Hepatocyte (in vitro differentiated cells): ENCODE results near the gene NME4. TPM values are rescaled to one million over a fixed set of nuclear protein-coding genes. Genes with fewer than 3 reads are reported as not detected.

Experiments
- DNase-seq: peaks from one replicate; pipeline ENCODE4 v3.0.0-alpha.2; 2016; ENCODE audit warnings: low spot score
- H2AFZ ChIP-seq: fragments of 200-600 bp; sonication (generic); 2 replicates; pipeline ENCODE4 v1.6.0; 2016; ENCODE audit warnings: antibody characterized with exemption, mild to moderate bottlenecking
- H3K27ac ChIP-seq: fragments of 200-600 bp; sonication (generic); 2 replicates; pipeline ENCODE4 v1.5.1; 2016; ENCODE audit warnings: mild to moderate bottlenecking
- H3K27me3 ChIP-seq: fragments of 200-600 bp; sonication (generic); 2 replicates; pipeline ENCODE4 v1.6.1; 2016
- H3K36me3 ChIP-seq: fragments of 200-600 bp; sonication (generic); replicated peaks from 2 replicates; pipeline ENCODE4 v1.5.1; 2016; ENCODE audit warnings: low read depth; ENCODE audit not compliant: insufficient read depth
- H3K4me1 ChIP-seq: fragments of 200-600 bp; sonication (generic); 2 replicates; pipeline ENCODE4 v1.5.1; 2016; ENCODE audit warnings: mild to moderate bottlenecking, moderate library complexity; ENCODE audit not compliant: insufficient read depth
- H3K4me2 ChIP-seq: fragments of 200-600 bp; sonication (generic); 2 replicates; pipeline ENCODE4 v1.6.0; 2016
- H3K4me3 ChIP-seq: fragments of 200-600 bp; sonication (generic); 2 replicates; pipeline ENCODE4 v1.5.1; 2016; ENCODE audit warnings: mild to moderate bottlenecking
- H3K79me2 ChIP-seq: fragments of 200-600 bp; sonication (generic); 2 replicates; pipeline ENCODE4 v1.6.0; 2017; ENCODE audit warnings: mild to moderate bottlenecking
- H3K9me2 ChIP-seq: fragments of 200-600 bp; sonication (generic); replicated peaks from 2 replicates; pipeline ENCODE4 v1.6.0; 2017; ENCODE audit warnings: mild to moderate bottlenecking; ENCODE audit not compliant: insufficient read depth
- H3K9me3 ChIP-seq: fragments of 200-600 bp; sonication (generic); 2 replicates; pipeline ENCODE4 v1.5.1; 2016; ENCODE audit warnings: low read depth, mild to moderate bottlenecking
- H4K20me1 ChIP-seq: fragments of 200-600 bp; sonication (generic); 2 replicates; pipeline ENCODE4 v1.6.0; 2016; ENCODE audit warnings: mild to moderate bottlenecking; ENCODE audit not compliant: insufficient read depth, poor library complexity, severe bottlenecking
- EZH2 ChIP-seq: fragments of 200-600 bp; sonication (generic); IDR thresholded peaks from 2 replicates; pipeline ENCODE4 v1.6.1; 2016; ENCODE audit warnings: antibody characterized with exemption, mild to moderate bottlenecking, borderline replicate concordance
- EZH2phosphoT487 ChIP-seq: fragments of 200-600 bp; sonication (generic); IDR thresholded peaks from one replicate; pipeline ENCODE4 v1.6.1; 2018; ENCODE audit warnings: antibody characterized with exemption, mild to moderate bottlenecking, low read depth, moderate library complexity; ENCODE audit not compliant: unreplicated experiment, severe bottlenecking
- WGBS: methylation state at CpG from one replicate; pipeline ENCODE4 v1.1.6; 2016; ENCODE audit warnings: low lambda C conversion rate; ENCODE audit errors: missing lambda C conversion rate; 5-methylcytosine and 5-hydroxymethylcytosine counted together
- polyA plus RNA-seq: library from polyadenylated mRNA; unstranded; fragments of >200 nt; fragmentation: Nextera tagmentation; extraction: Ambion mirVana; gene quantifications from 2 replicates; pipeline ENCODE4 v1.2.1, GENCODE V29; 2016
- total RNA-seq: library from RNA; depleted of rRNA; stranded (reverse); fragments of >200 nt; gene quantifications from 2 replicates; pipeline ENCODE4 v1.2.3, GENCODE V29; 2014
- TF ChIP-seq, protein P1 (sequence below): fragments of 200-600 bp; sonication (generic); IDR thresholded peaks from 2 replicates; pipeline ENCODE4 v1.5.1; 2016; ENCODE audit warnings: antibody characterized with exemption, mild to moderate bottlenecking; ENCODE audit not compliant: poor library complexity

Gene NME4
- total and polyA plus RNA-seq, 2 experiments from 2014 or later, result 168 to 543 TPM

DNA sequence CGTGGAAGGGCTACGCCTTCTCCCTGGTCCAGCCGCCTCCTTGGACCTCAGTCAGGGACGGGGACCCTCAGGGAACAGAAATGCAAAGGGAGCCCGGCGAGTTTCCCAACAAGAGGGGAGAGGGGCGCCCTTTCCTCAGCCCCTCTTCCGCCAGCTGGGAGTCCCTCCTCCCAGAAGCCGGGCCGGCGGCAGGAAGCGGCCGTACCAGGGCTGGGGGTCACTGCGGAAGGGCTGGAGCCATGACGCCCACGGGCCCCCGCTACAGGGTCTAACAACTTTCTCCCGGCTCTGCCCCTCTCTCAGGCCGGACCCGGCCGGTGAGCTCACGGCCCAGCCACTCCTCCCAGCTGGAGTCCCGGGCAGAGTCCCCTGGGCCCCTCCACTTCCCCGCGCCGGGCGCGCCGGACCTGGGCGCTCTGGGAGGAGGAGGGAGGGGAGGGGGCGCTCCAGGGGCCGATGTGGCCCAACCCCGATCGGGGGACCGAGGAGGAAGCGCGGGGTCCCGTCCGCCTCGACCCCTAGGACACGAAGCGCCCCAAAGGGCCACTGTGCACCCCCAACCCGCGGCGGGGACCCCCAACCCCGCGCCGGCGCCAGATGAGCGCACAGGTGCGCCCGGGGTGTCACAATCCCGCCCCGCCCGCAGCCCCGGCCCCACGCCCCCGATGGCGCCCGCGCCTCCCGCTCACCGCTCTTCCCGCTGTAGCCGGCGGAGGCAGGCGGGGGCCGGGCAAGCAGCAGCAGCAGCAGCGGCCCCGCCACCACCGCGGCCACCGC lies 15.8 kb upstream of the NME4 start:
- no peaks in the 10 kb centered on the region for H3K27me3 ChIP-seq
- no peaks in the 10 kb centered on the region for H3K36me3 ChIP-seq
- H3K4me1 ChIP-seq, result peaks cover 29% of the 10 kb centered on the region
- TF ChIP-seq EZH2phosphoT487 (no peak), EZH2 (no peak)
- TF ChIP-seq, protein P1, sequence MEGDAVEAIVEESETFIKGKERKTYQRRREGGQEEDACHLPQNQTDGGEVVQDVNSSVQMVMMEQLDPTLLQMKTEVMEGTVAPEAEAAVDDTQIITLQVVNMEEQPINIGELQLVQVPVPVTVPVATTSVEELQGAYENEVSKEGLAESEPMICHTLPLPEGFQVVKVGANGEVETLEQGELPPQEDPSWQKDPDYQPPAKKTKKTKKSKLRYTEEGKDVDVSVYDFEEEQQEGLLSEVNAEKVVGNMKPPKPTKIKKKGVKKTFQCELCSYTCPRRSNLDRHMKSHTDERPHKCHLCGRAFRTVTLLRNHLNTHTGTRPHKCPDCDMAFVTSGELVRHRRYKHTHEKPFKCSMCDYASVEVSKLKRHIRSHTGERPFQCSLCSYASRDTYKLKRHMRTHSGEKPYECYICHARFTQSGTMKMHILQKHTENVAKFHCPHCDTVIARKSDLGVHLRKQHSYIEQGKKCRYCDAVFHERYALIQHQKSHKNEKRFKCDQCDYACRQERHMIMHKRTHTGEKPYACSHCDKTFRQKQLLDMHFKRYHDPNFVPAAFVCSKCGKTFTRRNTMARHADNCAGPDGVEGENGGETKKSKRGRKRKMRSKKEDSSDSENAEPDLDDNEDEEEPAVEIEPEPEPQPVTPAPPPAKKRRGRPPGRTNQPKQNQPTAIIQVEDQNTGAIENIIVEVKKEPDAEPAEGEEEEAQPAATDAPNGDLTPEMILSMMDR, result no peak
- H4K20me1 ChIP-seq, result peaks cover 8% of the 10 kb centered on the region
- H3K9me2 ChIP-seq, result no peaks in the 10 kb centered on the region
- H3K27ac ChIP-seq, result peak overlapping the region; percentile 96
- peak overlapping the region; percentile 60 for H2AFZ ChIP-seq
- no peaks in the 10 kb centered on the region for H3K9me3 ChIP-seq
- H3K79me2 ChIP-seq, result peaks cover 31% of the 10 kb centered on the region
- DNase-seq, result peak; percentile 78
- peak overlapping the region; percentile 96 for H3K4me3 ChIP-seq
- WGBS, result 0% methylated on average over 6 of the region's 73 CpGs
- H3K4me2 ChIP-seq, result peak overlapping the region; percentile 97

DNA sequence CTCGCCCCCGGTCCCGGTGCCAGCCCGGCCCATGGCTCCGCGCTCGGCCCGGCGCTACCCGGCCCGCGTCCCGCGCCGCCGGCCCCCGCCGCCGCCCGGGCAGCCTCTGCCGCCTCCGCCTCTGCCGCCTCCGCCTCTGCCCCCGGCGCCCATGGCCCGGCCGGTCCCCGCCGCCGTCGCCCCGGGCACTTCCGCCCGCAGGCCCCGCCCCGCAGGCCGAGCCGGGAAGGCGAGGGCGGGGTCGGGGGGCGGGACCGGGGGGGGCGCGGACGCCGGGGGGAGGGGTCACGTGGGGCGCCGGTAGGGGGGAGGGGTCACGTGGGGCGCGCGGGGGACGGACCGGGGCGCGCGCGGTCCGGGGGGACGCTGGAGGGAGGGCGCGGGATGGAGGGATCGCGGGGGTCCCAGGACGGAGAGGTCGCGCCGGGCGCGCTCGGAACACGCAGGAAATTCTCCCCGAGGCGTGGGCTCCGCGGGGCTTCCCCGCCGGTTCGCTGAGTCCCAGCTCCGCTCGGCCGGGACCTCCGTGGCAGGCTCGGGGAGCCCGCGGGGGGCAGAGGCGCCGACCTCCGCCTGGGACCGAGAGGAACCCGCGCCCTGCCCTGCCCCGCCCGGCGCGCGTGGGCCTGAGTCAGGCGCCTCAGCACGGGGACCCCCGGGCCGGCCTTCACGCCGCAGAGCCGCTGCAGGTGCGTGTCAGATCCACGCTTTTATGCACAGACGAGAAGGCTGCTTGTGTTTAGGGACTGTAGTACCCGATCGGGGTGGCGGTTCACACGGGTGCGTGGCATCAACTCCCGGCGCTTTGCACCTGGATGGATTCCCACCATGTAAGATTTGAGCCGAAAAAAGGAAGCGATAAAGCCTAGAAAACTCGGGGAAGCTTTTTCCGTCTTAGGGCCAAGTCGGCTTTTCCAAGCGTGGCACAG lies 14.9 kb upstream of the NME4 start, which contains the start of gene PGAP6:
TSS of gene PGAP6 (minus strand) at position 190 of the 929 bp plus-strand sequence. CDS start at position 33, 157 bp downstream.
- peak; percentile 89 for DNase-seq
- 2% methylated on average over 35 of the region's 123 CpGs for WGBS
- H2AFZ ChIP-seq, result peak within 1 kb of the TSS; percentile 63

DNA sequence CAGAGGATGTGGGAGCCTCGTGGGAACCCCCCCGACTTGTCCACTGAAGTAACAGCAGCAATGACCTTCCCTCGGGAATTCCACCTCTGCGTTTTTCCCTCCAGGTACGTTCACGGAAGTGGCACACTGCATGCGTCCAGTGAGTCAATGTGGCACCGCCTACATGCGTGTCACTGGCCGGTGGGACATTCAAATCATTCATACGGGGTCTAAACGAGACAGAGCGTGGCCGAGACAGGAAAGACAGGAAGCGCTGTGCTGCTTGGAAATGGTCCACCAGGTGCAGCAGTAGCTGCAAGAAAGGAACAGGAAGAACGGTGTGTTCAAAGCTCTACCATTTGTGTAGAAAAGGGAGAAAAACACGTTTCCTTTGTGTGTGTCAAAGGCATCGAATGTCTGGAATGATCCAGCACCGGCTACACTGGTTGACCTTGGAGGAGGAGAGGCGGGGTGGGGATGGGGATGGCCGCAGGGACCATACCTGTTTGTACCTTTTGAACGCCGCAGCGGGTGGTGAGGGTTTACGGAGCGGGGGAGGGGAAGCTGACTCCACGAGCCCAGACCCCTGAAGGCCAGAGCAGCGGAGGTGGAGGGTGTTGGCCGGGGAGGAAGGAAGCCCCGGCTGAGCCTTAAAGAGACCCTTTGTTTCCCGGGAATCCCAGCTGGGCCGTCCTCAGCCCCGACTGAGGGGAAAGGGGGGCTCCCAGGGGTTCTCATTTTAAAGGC lies 13.5 kb upstream of the NME4 start:
- H3K9me2 ChIP-seq, result no peaks in the 10 kb centered on the region
- peak overlapping the region; percentile 98 for H3K4me2 ChIP-seq
- TF ChIP-seq EZH2, result no peak
- TF ChIP-seq, protein P1, result no peak
- no peak for TF ChIP-seq EZH2phosphoT487
- peaks cover 8% of the 10 kb centered on the region for H4K20me1 ChIP-seq
- H3K27me3 ChIP-seq, result no peaks in the 10 kb centered on the region
- DNase-seq, result peak; percentile 82
- H3K27ac ChIP-seq, result peak overlapping the region; percentile 91
- peak overlapping the region; percentile 98 for H3K4me3 ChIP-seq
- H3K4me1 ChIP-seq, result peaks cover 40% of the 10 kb centered on the region
- H2AFZ ChIP-seq, result no peak overlapping the region
- H3K9me3 ChIP-seq, result no peaks in the 10 kb centered on the region
- peaks cover 30% of the 10 kb centered on the region for H3K79me2 ChIP-seq
- WGBS, result 17% methylated on average over 31 of the region's 33 CpGs
- H3K36me3 ChIP-seq, result no peaks in the 10 kb centered on the region

More for the DNA sequence above, 14.9 kb upstream of the NME4 start, which contains the start of gene PGAP6:
- Histone ChIP-seq H3K27me3 (no peaks in the 10 kb centered on the region), H3K9me3 (no peaks in the 10 kb centered on the region), H3K4me3 (peak within 1 kb of the TSS; percentile 98), H4K20me1 (peaks cover 8% of the 10 kb centered on the region), H3K36me3 (no peaks in the 10 kb centered on the region), H3K27ac (peak within 1 kb of the TSS; percentile 96), H3K79me2 (peaks cover 31% of the 10 kb centered on the region), H3K4me2 (peak within 1 kb of the TSS; percentile 98), H3K9me2 (no peaks in the 10 kb centered on the region), H3K4me1 (peaks cover 30% of the 10 kb centered on the region)
- TF ChIP-seq EZH2 (no peak), EZH2phosphoT487 (no peak)
- TF ChIP-seq, protein P1, result no peak
